Tibial nerve (tissue), 3 donors: Measurements from ENCODE around the gene CAPN15.

Experiments used
- CTCF ChIP-seq, 5 experiments: fragments of 200-600 bp in 3 of 5; fragments of 450-650 bp in 2 of 5; sonication (generic) in 3 of 5; IDR thresholded peaks; one replicate each; pipeline ENCODE4 v1.5.1; 2016 to 2019; ENCODE audit warnings: antibody characterized with exemption in 5 of 5, mild to moderate bottlenecking in 3 of 5, moderate library complexity in 2 of 5
- POLR2A ChIP-seq, 2 donors: fragments of 450-650 bp; IDR thresholded peaks; one replicate each; pipeline ENCODE4 v1.6.1; 2017; ENCODE audit warnings: antibody characterized with exemption in 2 of 2, mild to moderate bottlenecking in 2 of 2, moderate library complexity in 2 of 2

GRCh38 chr16:549544-550263 lies 22.2 kb downstream of the CAPN15 start:
- TF ChIP-seq POLR2A (IDR thresholded peaks at IDR 0.05) (no peak), CTCF (IDR thresholded peaks at IDR 0.05) (no peak)
